ENCODE data around the gene PKD1. TPM values are rescaled to one million over a fixed set of nuclear protein-coding genes. Genes with fewer than 3 reads are reported as not detected.
A peak's percentile ranks its signal among the peaks of the same experiment; 100 is the strongest.

PKD1 gene
- total and polyA plus RNA-seq, 2 of the 13 experiments (the other 11 are each of a cell fraction or from before 2014, with no cell fraction given), result 22.1 to 23.0 TPM

GRCh38 chr16:2053211-2053610 is 82.5 kb downstream of the PKD1 start:
- ATAC-seq (no peak), DNase-seq (ENCODE audit: low spot score) (no peak), FAIRE-seq (no peak)
- no peak overlapping the region for H3K4me2 ChIP-seq (ENCODE audit: low read depth, low read length)
- H2AFZ ChIP-seq (ENCODE audit: low read length), result no peak overlapping the region
- no peak overlapping the region for H3K4me3 ChIP-seq (replicated peaks in 1 of 3; ENCODE audit: insufficient read depth in 1 of 3, low read depth in 2 of 3, low read length in 3 of 3)
- peaks cover 12% of the 10 kb centered on the region for H3K4me1 ChIP-seq (ENCODE audit: insufficient read depth, low read length)
- BruUV-seq (replicated peaks), result no TSS peak
- H3K27ac ChIP-seq (ENCODE audit: extremely low read length, insufficient read depth, low read length), result no peak overlapping the region
- in situ Hi-C loops (cut with HindIII; ENCODE audit: extremely low pct_ligation_motif_present, low pct_unique_long_range_greater_than_20kb), result no loop called here
- ChIA-PET POLR2A (no interaction called here), CTCF (ENCODE audit: low intra/inter-chr PET ratio, low total read pairs) (no interaction called here)
- H3K36me3 ChIP-seq (replicated peaks in 1 of 2; ENCODE audit: control insufficient read depth in 1 of 2, insufficient read depth in 2 of 2, low read length in 2 of 2), result peaks cover 16 to 30% of the 10 kb centered on the region in 2 experiments; a peak in 4 of 5 replicates
- no peaks in the 10 kb centered on the region for H3K9me3 ChIP-seq (ENCODE audit: low read length)
- H3K79me2 ChIP-seq (ENCODE audit: insufficient read depth, low read length), result peaks cover 8% of the 10 kb centered on the region
- no peaks in the 10 kb centered on the region for H4K20me1 ChIP-seq (ENCODE audit: insufficient read depth, low read length)
- no peak for TF ChIP-seq HOXA3 (CRISPR knock-in tag; IDR thresholded peaks at IDR 0.05)
- no peak overlapping the region for H3K9ac ChIP-seq (ENCODE audit: insufficient read depth, low read depth, low read length)
- 97% methylated on average over 19 of the region's 21 CpGs for WGBS (ENCODE audit: low lambda C conversion rate)
- peaks cover 0 to 2% of the 10 kb centered on the region in 2 experiments; a peak in 1 of 5 replicates for H3K27me3 ChIP-seq (ENCODE audit: control insufficient read depth in 1 of 2, insufficient read depth in 2 of 2, low read length in 2 of 2)
- intact Hi-C loops (cut with micrococcal nuclease; ENCODE audit: unreplicated experiment), result no loop called here

- ChIA-PET POLR2A (interaction anchor here (0.8 to 3.3 kb wide), 14 partner anchors 9 to 107 kb away, joined by 3 to 67 read pairs (median 6); partner anchors contain the start of genes RPS2 and TRAF7), CTCF (ENCODE audit: low intra/inter-chr PET ratio, low total read pairs) (interaction anchor here (1.4 kb wide), 1 partner anchor 25 kb away, joined by 7 read pairs; no protein-coding TSS in a partner anchor)
- Histone ChIP-seq H3K4me3 (replicated peaks in 1 of 3; ENCODE audit: insufficient read depth in 1 of 3, low read depth in 2 of 3, low read length in 3 of 3) (peak overlapping the region; percentile 86 to 95 (median 90)), H2AFZ (ENCODE audit: low read length) (no peak overlapping the region), H3K4me1 (ENCODE audit: insufficient read depth, low read length) (peaks cover 25% of the 10 kb centered on the region), H3K9ac (ENCODE audit: insufficient read depth, low read depth, low read length) (peak overlapping the region; percentile 84), H3K9me3 (ENCODE audit: low read length) (no peaks in the 10 kb centered on the region), H3K27ac (ENCODE audit: extremely low read length, insufficient read depth, low read length) (peak overlapping the region; percentile 31), H3K4me2 (ENCODE audit: low read depth, low read length) (peak overlapping the region; percentile 96), H4K20me1 (ENCODE audit: insufficient read depth, low read length) (no peaks in the 10 kb centered on the region), H3K79me2 (ENCODE audit: insufficient read depth, low read length) (peaks cover 19% of the 10 kb centered on the region), H3K36me3 (replicated peaks in 1 of 2; ENCODE audit: control insufficient read depth in 1 of 2, insufficient read depth in 2 of 2, low read length in 2 of 2) (peaks cover 5 to 14% of the 10 kb centered on the region in 2 experiments; a peak in 3 of 5 replicates), H3K27me3 (ENCODE audit: control insufficient read depth in 1 of 2, insufficient read depth in 2 of 2, low read length in 2 of 2) (peaks cover 0 to 2% of the 10 kb centered on the region in 2 experiments; a peak in 1 of 5 replicates)
- in situ Hi-C loops (cut with HindIII; ENCODE audit: extremely low pct_ligation_motif_present, low pct_unique_long_range_greater_than_20kb), result no loop called here
- WGBS (ENCODE audit: low lambda C conversion rate), result 0% methylated on average over 4 of the region's 30 CpGs
- no peak for FAIRE-seq
- DNase-seq (ENCODE audit: low spot score), result no peak
- peak; percentile 8 for ATAC-seq
- intact Hi-C loops (cut with micrococcal nuclease; ENCODE audit: unreplicated experiment), result no loop called here
- BruUV-seq (replicated peaks), result no TSS peak
- TF ChIP-seq KDM5A (IDR thresholded peaks at IDR 0.05; ENCODE audit: borderline replicate concordance, low read length), result 0 out of 2 replicates have a peak, but pooled peaks have one; percentile 53
- TF ChIP-seq ARID5B (CRISPR knock-in tag; IDR thresholded peaks at IDR 0.05), result no peak
- TF ChIP-seq ATF1 (CRISPR knock-in tag; IDR thresholded peaks at IDR 0.05), result no peak
- no peak for TF ChIP-seq ZSCAN30 (CRISPR knock-in tag; IDR thresholded peaks at IDR 0.05)
- 0 out of 2 replicates have a peak, but pooled peaks have one; percentile 65 for TF ChIP-seq ZNF44 (CRISPR knock-in tag; IDR thresholded peaks at IDR 0.05)
- 0 out of 2 replicates have a peak, but pooled peaks have one; percentile 44 for TF ChIP-seq HOXA5 (CRISPR knock-in tag; IDR thresholded peaks at IDR 0.05)
- no peak for TF ChIP-seq DRAP1 (CRISPR knock-in tag; IDR thresholded peaks at IDR 0.05)
- TF ChIP-seq ARID4A (CRISPR knock-in tag; IDR thresholded peaks at IDR 0.05; ENCODE audit: borderline replicate concordance), result 0 out of 2 replicates have a peak, but pooled peaks have one; percentile 70
Measured at GRCh38 chr16:2048116-2048543, 87.6 kb downstream of the PKD1 start.
